ENCODE measurements around the gene AVL9.

DNA sequence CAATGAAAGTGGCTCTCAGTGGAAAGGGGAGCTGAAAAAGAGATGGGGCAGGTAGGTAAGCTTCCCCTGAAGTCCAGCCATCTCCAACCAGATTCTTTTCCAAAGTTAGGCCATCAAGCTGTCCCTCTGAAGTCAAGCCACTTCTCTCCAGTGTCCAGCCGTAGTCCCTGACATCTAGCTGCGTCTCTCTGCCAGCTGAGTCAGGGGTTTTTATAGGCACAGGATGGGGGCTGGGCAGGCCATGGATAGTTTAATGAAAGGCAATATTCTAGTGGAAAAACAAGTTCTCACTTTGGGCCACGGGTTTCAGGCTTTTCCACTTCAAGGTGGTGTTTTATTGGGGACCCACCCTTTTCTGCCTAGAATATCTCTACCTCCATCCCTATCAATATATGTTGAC lies 36.8 kb downstream of the AVL9 start:
- no peak for TF ChIP-seq BHLHE40 (IDR thresholded peaks at IDR 0.05; ENCODE audit: low read depth, low read length)
- TF ChIP-seq POLR2AphosphoS2 (conservative IDR thresholded peaks at IDR 0.05; ENCODE audit: low read length): no peak
- TF ChIP-seq, protein P1, sequence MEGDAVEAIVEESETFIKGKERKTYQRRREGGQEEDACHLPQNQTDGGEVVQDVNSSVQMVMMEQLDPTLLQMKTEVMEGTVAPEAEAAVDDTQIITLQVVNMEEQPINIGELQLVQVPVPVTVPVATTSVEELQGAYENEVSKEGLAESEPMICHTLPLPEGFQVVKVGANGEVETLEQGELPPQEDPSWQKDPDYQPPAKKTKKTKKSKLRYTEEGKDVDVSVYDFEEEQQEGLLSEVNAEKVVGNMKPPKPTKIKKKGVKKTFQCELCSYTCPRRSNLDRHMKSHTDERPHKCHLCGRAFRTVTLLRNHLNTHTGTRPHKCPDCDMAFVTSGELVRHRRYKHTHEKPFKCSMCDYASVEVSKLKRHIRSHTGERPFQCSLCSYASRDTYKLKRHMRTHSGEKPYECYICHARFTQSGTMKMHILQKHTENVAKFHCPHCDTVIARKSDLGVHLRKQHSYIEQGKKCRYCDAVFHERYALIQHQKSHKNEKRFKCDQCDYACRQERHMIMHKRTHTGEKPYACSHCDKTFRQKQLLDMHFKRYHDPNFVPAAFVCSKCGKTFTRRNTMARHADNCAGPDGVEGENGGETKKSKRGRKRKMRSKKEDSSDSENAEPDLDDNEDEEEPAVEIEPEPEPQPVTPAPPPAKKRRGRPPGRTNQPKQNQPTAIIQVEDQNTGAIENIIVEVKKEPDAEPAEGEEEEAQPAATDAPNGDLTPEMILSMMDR (IDR thresholded peaks at IDR 0.05): no peak

Measured in A549 (cell line).